Kidney epithelial cell (primary cell): ENCODE data around the gene PPAN. TPM values are rescaled to one million over a fixed set of nuclear protein-coding genes. Genes with fewer than 3 reads are reported as not detected.

Source experiments
- DNase-seq: peaks from one replicate; pipeline ENCODE4 v3.0.0-alpha.2; 2010; ENCODE audit warnings: low read depth
- H3K27me3 ChIP-seq: 2 replicates; pipeline ENCODE4 v1.6.0; 2011; ENCODE audit warnings: low read length; ENCODE audit not compliant: control insufficient read depth, insufficient read depth
- H3K36me3 ChIP-seq: 2 replicates; pipeline ENCODE4 v1.5.1; 2011; ENCODE audit warnings: low read length; ENCODE audit not compliant: control insufficient read depth, insufficient read depth
- H3K4me3 ChIP-seq: 2 replicates; pipeline ENCODE4 v1.5.1; 2011; ENCODE audit warnings: low read depth, mild to moderate bottlenecking, control low read depth, low read length
- total RNA-seq: library from RNA; depleted of rRNA; stranded (reverse); fragments of >200 nt; gene quantifications from 2 replicates; pipeline ENCODE4 v1.2.3, GENCODE V29; 2015
- TF ChIP-seq, protein P1 (sequence below): IDR thresholded peaks from 2 replicates; pipeline ENCODE4 v1.5.1; 2011; ENCODE audit warnings: mild to moderate bottlenecking, moderate library complexity, low read length, control low read depth, inconsistent platforms; ENCODE audit not compliant: insufficient read depth, poor library complexity, severe bottlenecking

PPAN gene
- total RNA-seq, 1 donor from 2014 or later: 63.4 TPM

GRCh38 chr19:10113592-10113963, 7.4 kb downstream of the PPAN start:
- TF ChIP-seq, protein P1, sequence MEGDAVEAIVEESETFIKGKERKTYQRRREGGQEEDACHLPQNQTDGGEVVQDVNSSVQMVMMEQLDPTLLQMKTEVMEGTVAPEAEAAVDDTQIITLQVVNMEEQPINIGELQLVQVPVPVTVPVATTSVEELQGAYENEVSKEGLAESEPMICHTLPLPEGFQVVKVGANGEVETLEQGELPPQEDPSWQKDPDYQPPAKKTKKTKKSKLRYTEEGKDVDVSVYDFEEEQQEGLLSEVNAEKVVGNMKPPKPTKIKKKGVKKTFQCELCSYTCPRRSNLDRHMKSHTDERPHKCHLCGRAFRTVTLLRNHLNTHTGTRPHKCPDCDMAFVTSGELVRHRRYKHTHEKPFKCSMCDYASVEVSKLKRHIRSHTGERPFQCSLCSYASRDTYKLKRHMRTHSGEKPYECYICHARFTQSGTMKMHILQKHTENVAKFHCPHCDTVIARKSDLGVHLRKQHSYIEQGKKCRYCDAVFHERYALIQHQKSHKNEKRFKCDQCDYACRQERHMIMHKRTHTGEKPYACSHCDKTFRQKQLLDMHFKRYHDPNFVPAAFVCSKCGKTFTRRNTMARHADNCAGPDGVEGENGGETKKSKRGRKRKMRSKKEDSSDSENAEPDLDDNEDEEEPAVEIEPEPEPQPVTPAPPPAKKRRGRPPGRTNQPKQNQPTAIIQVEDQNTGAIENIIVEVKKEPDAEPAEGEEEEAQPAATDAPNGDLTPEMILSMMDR: no peak
- Histone ChIP-seq H3K4me3 (no peak overlapping the region), H3K27me3 (no peaks in the 10 kb centered on the region), H3K36me3 (peaks cover 5% of the 10 kb centered on the region)
- DNase-seq: no peak

GRCh38 chr19:10113964-10114650, 7.9 kb downstream of the PPAN start:
- Histone ChIP-seq H3K4me3 (no peak overlapping the region), H3K27me3 (no peaks in the 10 kb centered on the region), H3K36me3 (peaks cover 5% of the 10 kb centered on the region)
- TF ChIP-seq, protein P1: no peak
- no peak for DNase-seq

GRCh38 chr19:10114651-10115391, 8.7 kb downstream of the PPAN start:
- no peaks in the 10 kb centered on the region for H3K27me3 ChIP-seq
- DNase-seq: no peak
- peaks cover 5% of the 10 kb centered on the region for H3K36me3 ChIP-seq
- no peak overlapping the region for H3K4me3 ChIP-seq
- TF ChIP-seq, protein P1: no peak

- Histone ChIP-seq H3K36me3 (peaks cover 5% of the 10 kb centered on the region), H3K27me3 (no peaks in the 10 kb centered on the region), H3K4me3 (no peak overlapping the region)
- DNase-seq: no peak
- TF ChIP-seq, protein P1: no peak
These were observed 9.4 kb downstream of the PPAN start for GRCh38 chr19:10115392-10116084.

DNA sequence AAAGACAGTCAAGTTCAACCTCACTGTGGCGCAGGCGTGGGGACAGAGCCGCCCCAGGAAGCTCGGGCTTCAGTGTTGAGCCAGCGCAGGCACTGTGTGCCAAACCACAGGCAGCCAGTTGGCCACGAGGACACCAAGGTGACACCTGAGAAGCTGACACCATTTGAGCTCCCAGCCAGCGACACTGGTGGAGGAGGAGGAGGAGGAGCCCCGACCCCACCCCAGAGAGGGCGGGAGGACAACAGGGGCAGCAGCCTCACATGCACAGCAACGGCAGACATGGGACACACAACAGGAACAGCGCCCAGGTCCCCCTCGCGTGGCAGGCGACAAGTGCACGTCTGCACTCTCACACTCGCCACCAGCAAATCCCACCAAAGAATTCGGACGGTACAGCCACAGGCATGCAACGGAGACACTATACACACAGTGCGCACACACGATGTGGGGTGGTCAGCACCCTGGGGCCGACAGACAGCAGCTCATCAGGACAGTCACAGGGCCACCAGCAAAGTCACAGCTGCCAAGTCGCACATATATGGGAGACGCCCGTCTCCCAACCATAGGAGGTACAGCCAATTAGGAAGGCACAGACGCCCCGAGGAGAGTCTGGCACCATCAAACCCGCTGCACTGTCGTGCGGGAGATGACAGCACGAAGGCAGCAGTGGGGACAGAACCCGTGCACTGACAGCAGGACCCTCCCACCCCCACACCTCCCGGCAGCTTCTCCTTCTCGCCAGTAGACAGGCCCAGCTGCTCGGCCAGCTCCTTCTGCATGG, 10.1 kb downstream of the PPAN start:
- H3K36me3 ChIP-seq: peaks cover 5% of the 10 kb centered on the region
- no peak for DNase-seq
- H3K27me3 ChIP-seq: no peaks in the 10 kb centered on the region
- TF ChIP-seq, protein P1: no peak
- H3K4me3 ChIP-seq: no peak overlapping the region
